Measurements from ENCODE around the gene GMNC. TPM values are rescaled to one million over a fixed set of nuclear protein-coding genes. Genes with fewer than 3 reads are reported as not detected.

The GMNC gene
- total RNA-seq, 1 experiment from 2014 or later = 0.27 TPM

DNA sequence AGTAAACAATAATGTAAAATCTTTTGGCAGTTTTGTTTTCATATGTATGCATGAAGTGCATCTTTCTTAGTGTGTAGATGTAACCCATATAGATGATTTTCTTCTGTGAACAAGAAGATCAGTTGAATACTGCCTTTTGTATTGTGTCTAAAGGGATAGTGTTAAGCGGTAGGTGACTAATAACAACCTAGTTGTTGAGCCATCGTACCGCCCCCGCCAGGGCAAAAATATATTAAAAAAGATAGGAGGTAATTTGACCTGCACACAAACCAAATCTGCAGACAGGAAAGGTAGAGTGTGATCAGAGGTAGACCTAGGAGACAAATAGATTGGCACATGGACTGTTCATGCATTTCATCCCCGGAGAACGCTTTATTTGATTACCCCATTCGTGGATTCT, 3.3 kb upstream of the GMNC start:
- no peaks in the 10 kb centered on the region for H3K27me3 ChIP-seq (ENCODE audit: insufficient read depth, low read length)
- ChIA-PET POLR2A (no interaction called here), CTCF (interaction anchor here (2.5 kb wide), 1 partner anchor 18 kb away, joined by 9 read pairs; no protein-coding TSS in a partner anchor), RAD21 (ENCODE audit: low non-redundant PET in 1 of 2, low total read pairs in 2 of 2, uncharacterized antibody in 2 of 2, unreplicated experiment in 2 of 2) (no interaction called here)
- no peak overlapping the region for H2AFZ ChIP-seq (ENCODE audit: low read depth, low read length, poor library complexity, severe bottlenecking)
- H4K20me1 ChIP-seq (ENCODE audit: insufficient read depth) = no peaks in the 10 kb centered on the region
- no peak overlapping the region for H3K9ac ChIP-seq (ENCODE audit: low read length)
- ATAC-seq = peak; percentile 32
- H3K27ac ChIP-seq (ENCODE audit: low read depth, low read length) = no peak overlapping the region
- H3K36me3 ChIP-seq (ENCODE audit: control insufficient read depth in 1 of 2, insufficient read depth in 2 of 2, low read length in 2 of 2) = no peaks in the 10 kb centered on the region
- 0 out of 2 replicates have a peak overlapping the region, but pooled peaks have one; percentile 6 for H3K4me2 ChIP-seq (ENCODE audit: low read length)
- no peaks in the 10 kb centered on the region for H3K79me2 ChIP-seq (ENCODE audit: insufficient read depth, low read length)
- H3K9me3 ChIP-seq (ENCODE audit: control insufficient read depth in 1 of 2, insufficient read depth in 1 of 2, low read depth in 1 of 2, low read length in 2 of 2) = no peaks in the 10 kb centered on the region
- no peaks in the 10 kb centered on the region for H3K9me2 ChIP-seq (ENCODE audit: insufficient read depth)
- no peak for DNase-seq (ENCODE audit: low read depth, low spot score)
- no peak overlapping the region for H3K4me3 ChIP-seq (replicated peaks in 1 of 2; ENCODE audit: low read depth in 1 of 2, low read length in 2 of 2)
- H3K4me1 ChIP-seq (ENCODE audit: control insufficient read depth in 1 of 2, insufficient read depth in 2 of 2, low read length in 2 of 2) = peaks cover 0 to 15% of the 10 kb centered on the region in 2 experiments; a peak in 2 of 4 replicates
- intact Hi-C loops (cut with micrococcal nuclease) = no loop called here
- no TSS peak for BruUV-seq (replicated peaks)
- no peak for TF ChIP-seq SRF (IDR thresholded peaks at IDR 0.05; ENCODE audit: low read depth)
- TF ChIP-seq, protein P1, sequence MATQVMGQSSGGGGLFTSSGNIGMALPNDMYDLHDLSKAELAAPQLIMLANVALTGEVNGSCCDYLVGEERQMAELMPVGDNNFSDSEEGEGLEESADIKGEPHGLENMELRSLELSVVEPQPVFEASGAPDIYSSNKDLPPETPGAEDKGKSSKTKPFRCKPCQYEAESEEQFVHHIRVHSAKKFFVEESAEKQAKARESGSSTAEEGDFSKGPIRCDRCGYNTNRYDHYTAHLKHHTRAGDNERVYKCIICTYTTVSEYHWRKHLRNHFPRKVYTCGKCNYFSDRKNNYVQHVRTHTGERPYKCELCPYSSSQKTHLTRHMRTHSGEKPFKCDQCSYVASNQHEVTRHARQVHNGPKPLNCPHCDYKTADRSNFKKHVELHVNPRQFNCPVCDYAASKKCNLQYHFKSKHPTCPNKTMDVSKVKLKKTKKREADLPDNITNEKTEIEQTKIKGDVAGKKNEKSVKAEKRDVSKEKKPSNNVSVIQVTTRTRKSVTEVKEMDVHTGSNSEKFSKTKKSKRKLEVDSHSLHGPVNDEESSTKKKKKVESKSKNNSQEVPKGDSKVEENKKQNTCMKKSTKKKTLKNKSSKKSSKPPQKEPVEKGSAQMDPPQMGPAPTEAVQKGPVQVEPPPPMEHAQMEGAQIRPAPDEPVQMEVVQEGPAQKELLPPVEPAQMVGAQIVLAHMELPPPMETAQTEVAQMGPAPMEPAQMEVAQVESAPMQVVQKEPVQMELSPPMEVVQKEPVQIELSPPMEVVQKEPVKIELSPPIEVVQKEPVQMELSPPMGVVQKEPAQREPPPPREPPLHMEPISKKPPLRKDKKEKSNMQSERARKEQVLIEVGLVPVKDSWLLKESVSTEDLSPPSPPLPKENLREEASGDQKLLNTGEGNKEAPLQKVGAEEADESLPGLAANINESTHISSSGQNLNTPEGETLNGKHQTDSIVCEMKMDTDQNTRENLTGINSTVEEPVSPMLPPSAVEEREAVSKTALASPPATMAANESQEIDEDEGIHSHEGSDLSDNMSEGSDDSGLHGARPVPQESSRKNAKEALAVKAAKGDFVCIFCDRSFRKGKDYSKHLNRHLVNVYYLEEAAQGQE (IDR thresholded peaks at IDR 0.05; ENCODE audit: low read depth) = no peak
- peak; percentile 26; the same call in 1 of the 2 replicates for TF ChIP-seq RAD21 (IDR thresholded peaks at IDR 0.05; ENCODE audit: low read depth)
- TF ChIP-seq ELF1 (IDR thresholded peaks at IDR 0.05; ENCODE audit: borderline replicate concordance, low read depth) = no peak
- TF ChIP-seq SP1 (IDR thresholded peaks at IDR 0.05; ENCODE audit: low read depth) = no peak
- no peak for TF ChIP-seq YY1 (IDR thresholded peaks at IDR 0.05; ENCODE audit: extremely low read depth, insufficient replicate concordance, low read depth, low read length)
- no peak for TF ChIP-seq ZFX (IDR thresholded peaks at IDR 0.05)
- TF ChIP-seq EZH2 (IDR thresholded peaks at IDR 0.05) = no peak
- TF ChIP-seq, protein P2, sequence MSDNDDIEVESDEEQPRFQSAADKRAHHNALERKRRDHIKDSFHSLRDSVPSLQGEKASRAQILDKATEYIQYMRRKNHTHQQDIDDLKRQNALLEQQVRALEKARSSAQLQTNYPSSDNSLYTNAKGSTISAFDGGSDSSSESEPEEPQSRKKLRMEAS (IDR thresholded peaks at IDR 0.05) = no peak
- no peak for TF ChIP-seq CEBPB (IDR thresholded peaks at IDR 0.05; ENCODE audit: low read depth)
- TF ChIP-seq, protein P3, sequence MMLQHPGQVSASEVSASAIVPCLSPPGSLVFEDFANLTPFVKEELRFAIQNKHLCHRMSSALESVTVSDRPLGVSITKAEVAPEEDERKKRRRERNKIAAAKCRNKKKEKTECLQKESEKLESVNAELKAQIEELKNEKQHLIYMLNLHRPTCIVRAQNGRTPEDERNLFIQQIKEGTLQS (IDR thresholded peaks at IDR 0.05) = no peak
- TF ChIP-seq, protein P4, sequence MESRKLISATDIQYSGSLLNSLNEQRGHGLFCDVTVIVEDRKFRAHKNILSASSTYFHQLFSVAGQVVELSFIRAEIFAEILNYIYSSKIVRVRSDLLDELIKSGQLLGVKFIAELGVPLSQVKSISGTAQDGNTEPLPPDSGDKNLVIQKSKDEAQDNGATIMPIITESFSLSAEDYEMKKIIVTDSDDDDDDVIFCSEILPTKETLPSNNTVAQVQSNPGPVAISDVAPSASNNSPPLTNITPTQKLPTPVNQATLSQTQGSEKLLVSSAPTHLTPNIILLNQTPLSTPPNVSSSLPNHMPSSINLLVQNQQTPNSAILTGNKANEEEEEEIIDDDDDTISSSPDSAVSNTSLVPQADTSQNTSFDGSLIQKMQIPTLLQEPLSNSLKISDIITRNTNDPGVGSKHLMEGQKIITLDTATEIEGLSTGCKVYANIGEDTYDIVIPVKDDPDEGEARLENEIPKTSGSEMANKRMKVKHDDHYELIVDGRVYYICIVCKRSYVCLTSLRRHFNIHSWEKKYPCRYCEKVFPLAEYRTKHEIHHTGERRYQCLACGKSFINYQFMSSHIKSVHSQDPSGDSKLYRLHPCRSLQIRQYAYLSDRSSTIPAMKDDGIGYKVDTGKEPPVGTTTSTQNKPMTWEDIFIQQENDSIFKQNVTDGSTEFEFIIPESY (IDR thresholded peaks at IDR 0.05; ENCODE audit: extremely low read depth, insufficient replicate concordance, low read length) = no peak
- no peak for TF ChIP-seq TCF7L2 (IDR thresholded peaks at IDR 0.05; ENCODE audit: borderline replicate concordance, extremely low read depth, insufficient read depth, insufficient read length)
- TF ChIP-seq JUND (IDR thresholded peaks at IDR 0.05) = no peak
- peak; percentile 15; the same call in 1 of the 2 replicates for TF ChIP-seq FOSL1 (IDR thresholded peaks at IDR 0.05; ENCODE audit: low read depth)
- TF ChIP-seq ZNF274 (IDR thresholded peaks at IDR 0.05; ENCODE audit: low read depth, low read length) = no peak
- no peak for TF ChIP-seq EZH2phosphoT487 (IDR thresholded peaks at IDR 0.05; ENCODE audit: borderline replicate concordance)
- TF ChIP-seq CBX3 (IDR thresholded peaks at IDR 0.05; ENCODE audit: low read depth) = no peak
- no peak for TF ChIP-seq POLR2AphosphoS5 (IDR thresholded peaks at IDR 0.05; ENCODE audit: low read depth, low read length)
- TF ChIP-seq SIN3A (IDR thresholded peaks at IDR 0.05; ENCODE audit: low read depth) = no peak
- TF ChIP-seq, protein P5, sequence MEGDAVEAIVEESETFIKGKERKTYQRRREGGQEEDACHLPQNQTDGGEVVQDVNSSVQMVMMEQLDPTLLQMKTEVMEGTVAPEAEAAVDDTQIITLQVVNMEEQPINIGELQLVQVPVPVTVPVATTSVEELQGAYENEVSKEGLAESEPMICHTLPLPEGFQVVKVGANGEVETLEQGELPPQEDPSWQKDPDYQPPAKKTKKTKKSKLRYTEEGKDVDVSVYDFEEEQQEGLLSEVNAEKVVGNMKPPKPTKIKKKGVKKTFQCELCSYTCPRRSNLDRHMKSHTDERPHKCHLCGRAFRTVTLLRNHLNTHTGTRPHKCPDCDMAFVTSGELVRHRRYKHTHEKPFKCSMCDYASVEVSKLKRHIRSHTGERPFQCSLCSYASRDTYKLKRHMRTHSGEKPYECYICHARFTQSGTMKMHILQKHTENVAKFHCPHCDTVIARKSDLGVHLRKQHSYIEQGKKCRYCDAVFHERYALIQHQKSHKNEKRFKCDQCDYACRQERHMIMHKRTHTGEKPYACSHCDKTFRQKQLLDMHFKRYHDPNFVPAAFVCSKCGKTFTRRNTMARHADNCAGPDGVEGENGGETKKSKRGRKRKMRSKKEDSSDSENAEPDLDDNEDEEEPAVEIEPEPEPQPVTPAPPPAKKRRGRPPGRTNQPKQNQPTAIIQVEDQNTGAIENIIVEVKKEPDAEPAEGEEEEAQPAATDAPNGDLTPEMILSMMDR (IDR thresholded peaks at IDR 0.05 in 2 of 3, conservative IDR thresholded peaks at IDR 0.05 in 1 of 3; ENCODE audit: borderline replicate concordance in 1 of 3, insufficient read depth in 1 of 3, low read depth in 2 of 3, low read length in 2 of 3) = peak; percentile 23 to 48 (median 28); a peak in 2 of 6 replicates
- no peak for TF ChIP-seq POLR2A (IDR thresholded peaks at IDR 0.05; ENCODE audit: borderline replicate concordance, extremely low read depth, insufficient read depth, insufficient read length)

All from HCT116 (cell line).